PC-3 (cell line): ENCODE data around the gene XPNPEP1.

Experiments
- CTCF ChIP-seq: fragments of 300-600 bp; sonication (generic); conservative IDR thresholded peaks from 2 replicates; pipeline ENCODE4 v1.5.1; 2017; ENCODE audit warnings: antibody characterized with exemption, low read depth, mild to moderate bottlenecking, low read length
- EZH2 ChIP-seq: fragments of 300-600 bp; sonication (generic); IDR thresholded peaks from one replicate; pipeline ENCODE4 v1.6.1; 2017; ENCODE audit warnings: antibody characterized with exemption, mild to moderate bottlenecking, low read length; ENCODE audit not compliant: unreplicated experiment
- EZH2phosphoT487 ChIP-seq: fragments of 300-600 bp; sonication (generic); IDR thresholded peaks from 2 replicates; pipeline ENCODE4 v1.6.1; 2018; ENCODE audit warnings: mild to moderate bottlenecking, antibody characterized with exemption, low read length, borderline replicate concordance

- TF ChIP-seq CTCF (no peak), EZH2 (no peak), EZH2phosphoT487 (no peak)
These were observed 38.9 kb upstream of the XPNPEP1 start for GRCh38 chr10:109962247-109962646.
